ENCODE results near the gene ZNF165.
"Not testable (repeated sequence)": the region's sequence is repeated elsewhere in the genome, so short reads cannot be mapped to it uniquely, and the experiment has no call there.

The ZNF165 gene

GRCh38 chr6:28080381-28080630 is at the start of gene ZNF165:
TSS of gene ZNF165 (plus strand) at chr6:28080568. CDS start at chr6:28085481, 4,913 bp downstream.
- not testable (repeated sequence) for DNase-seq

GRCh38 chr6:28053584-28053983 is 26.8 kb upstream of the ZNF165 start:
- DNase-seq, result no peak

GRCh38 chr6:28060405-28060804 is 20.0 kb upstream of the ZNF165 start:
- DNase-seq, result no peak

- no peak for DNase-seq
Observed at GRCh38 chr6:28064272-28064671, 16.1 kb upstream of the ZNF165 start.

- DNase-seq, result no peak
Observed at GRCh38 chr6:28068067-28068466, 12.3 kb upstream of the ZNF165 start.

- not testable (repeated sequence) for DNase-seq
Observed at GRCh38 chr6:28070968-28071367, 9.4 kb upstream of the ZNF165 start.

- DNase-seq, result peak; percentile 19
Observed at GRCh38 chr6:28078050-28078449, 2.3 kb upstream of the ZNF165 start.

- DNase-seq, result no peak
Observed at GRCh38 chr6:28078836-28079235, 1.5 kb upstream of the ZNF165 start.

- peak; percentile 97 for DNase-seq
Observed at GRCh38 chr6:28080631-28081485, 490 bp downstream of the ZNF165 start.

- peak; percentile 32 for DNase-seq
Observed at GRCh38 chr6:28081486-28081751, 1.1 kb downstream of the ZNF165 start.

- DNase-seq, result no peak
Observed at GRCh38 chr6:28082939-28083338, 2.6 kb downstream of the ZNF165 start.

GRCh38 chr6:28089054-28089453 is 8.7 kb downstream of the ZNF165 start:
- DNase-seq, result no peak

GRCh38 chr6:28090917-28091586 is 10.7 kb downstream of the ZNF165 start:
- no peak for DNase-seq

- DNase-seq, result not testable (repeated sequence)
Observed at GRCh38 chr6:28102222-28102621, 21.9 kb downstream of the ZNF165 start.

GRCh38 chr6:28102699-28103098 is 22.3 kb downstream of the ZNF165 start:
- DNase-seq, result not testable (repeated sequence)

GRCh38 chr6:28104392-28105244 is 24.2 kb downstream of the ZNF165 start:
- peak; percentile 95 for DNase-seq

- DNase-seq, result peak; percentile 21
Observed at GRCh38 chr6:28105245-28105639, 24.9 kb downstream of the ZNF165 start.

- DNase-seq, result no peak
Observed at GRCh38 chr6:28107506-28107905, 27.1 kb downstream of the ZNF165 start.

GRCh38 chr6:28111964-28112363 is 31.6 kb downstream of the ZNF165 start:
- DNase-seq, result no peak

- no peak for DNase-seq
Observed at GRCh38 chr6:28115799-28116198, 35.4 kb downstream of the ZNF165 start.

- no peak for DNase-seq
Observed at GRCh38 chr6:28117386-28118050, 37.1 kb downstream of the ZNF165 start.

GRCh38 chr6:28118217-28118616 is 37.8 kb downstream of the ZNF165 start:
- no peak for DNase-seq

GRCh38 chr6:28121876-28122275 is 41.5 kb downstream of the ZNF165 start:
- no peak for DNase-seq

Measured in RPMI8226 (cell line).